T-helper 2 cell (primary cell): ENCODE results near the gene CCL14.
"Not testable (repeated sequence)": the region's sequence is repeated elsewhere in the genome, so short reads cannot be mapped to it uniquely, and the experiment has no call there.

Experiments used
- DNase-seq, 5 experiments: peaks; one replicate each; pipeline versions ENCODE4 v3.0.0 to v3.0.0-alpha.2; 2012 to 2022

CCL14 gene

DNA sequence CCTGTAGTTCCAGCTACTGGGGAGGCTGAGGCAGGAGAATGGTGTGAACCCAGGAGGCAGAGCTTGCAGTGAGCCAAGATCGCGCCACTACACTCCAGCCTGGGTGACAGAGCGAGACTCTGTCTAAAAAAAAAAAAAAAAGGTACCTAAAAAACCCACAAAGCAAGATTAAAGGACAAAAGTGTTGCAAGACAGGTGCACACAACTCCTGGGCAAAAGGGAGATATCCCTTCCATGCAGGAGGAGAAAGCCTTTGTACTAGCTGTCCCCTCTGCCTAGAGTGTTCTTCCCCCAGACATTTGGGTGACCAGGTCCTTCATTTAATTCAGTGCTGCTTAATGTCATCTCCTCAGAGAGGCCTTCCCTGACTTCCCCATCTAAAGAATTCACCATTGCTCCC lies 48.0 kb downstream of the CCL14 start:
- DNase-seq, result not testable (repeated sequence)

DNA sequence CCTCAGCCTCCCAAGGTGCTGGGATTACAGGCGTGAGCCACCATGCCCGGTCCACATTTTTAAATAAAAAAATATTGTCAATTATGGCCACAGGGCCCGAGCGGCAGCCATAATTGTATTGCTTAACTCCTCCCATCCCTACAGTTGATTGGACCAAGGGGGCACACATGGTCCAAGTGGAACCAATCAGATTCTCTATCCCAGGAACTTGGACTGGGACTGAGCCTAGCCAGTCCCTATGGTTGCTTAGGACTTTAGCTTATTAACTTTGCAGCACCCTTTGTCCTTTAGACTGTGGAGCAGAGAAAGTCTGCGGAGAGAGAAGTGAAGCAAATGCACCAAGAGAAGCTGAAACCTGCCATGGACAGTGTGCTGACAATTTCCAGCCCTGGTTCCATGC lies 50.5 kb downstream of the CCL14 start:
- no peak for DNase-seq

- no peak for DNase-seq
Measured at GRCh38 chr17:35934760-35935159, 51.8 kb downstream of the CCL14 start.
